SK-N-SH treated with all-trans-retinoic acid at 6 μM for 48 hours (cell line): Measurements from ENCODE around the gene NDUFS3.

Experiments
- CSDC2 ChIP-seq: fragments of 250-450 bp; sonication (Bioruptor Pico); IDR thresholded peaks from 2 replicates; pipeline ENCODE4 v1.5.0; 2020; ENCODE audit warnings: mild to moderate bottlenecking, moderate library complexity
- ISL1 ChIP-seq: fragments of 250-450 bp; sonication (Bioruptor Pico); IDR thresholded peaks from 2 replicates; pipeline ENCODE4 v2.1.2; 2022; ENCODE audit warnings: mild to moderate bottlenecking, moderate library complexity
- SNAI2 ChIP-seq: fragments of 250-450 bp; sonication (Bioruptor Pico); IDR thresholded peaks from 2 replicates; pipeline ENCODE4 v1.5.0; 2020; ENCODE audit warnings: mild to moderate bottlenecking, moderate library complexity
- TF ChIP-seq, protein P1 (sequence below): fragments of 250-450 bp; sonication (Bioruptor Pico); IDR thresholded peaks from 2 replicates; pipeline ENCODE4 v1.5.1; 2020; ENCODE audit warnings: low read depth, mild to moderate bottlenecking, moderate library complexity
- TF ChIP-seq, protein P2 (sequence below): fragments of 250-450 bp; sonication (Bioruptor Pico); IDR thresholded peaks from 2 replicates; pipeline ENCODE4 v1.8.0; 2020; ENCODE audit warnings: mild to moderate bottlenecking, moderate library complexity, borderline replicate concordance

DNA sequence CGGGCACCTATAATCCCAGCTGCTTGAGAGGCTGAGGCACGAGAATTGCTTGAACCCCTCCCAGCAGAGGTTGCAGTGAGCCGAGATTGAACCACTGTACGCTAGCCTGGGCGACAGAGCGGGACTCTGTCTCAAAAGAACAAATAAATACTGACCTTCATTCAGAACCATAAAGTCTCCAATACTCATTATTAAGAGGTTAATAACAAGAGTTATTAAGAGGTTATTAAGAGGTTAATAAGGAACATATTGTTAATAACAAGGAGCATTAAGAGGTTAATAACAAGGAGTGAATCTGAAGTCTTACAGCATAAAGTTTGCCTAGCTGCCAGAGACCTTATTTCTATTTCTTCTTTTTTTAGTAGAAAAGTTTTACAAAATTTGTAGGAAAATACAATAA, 33.6 kb upstream of the NDUFS3 start:
- TF ChIP-seq SNAI2 (CRISPR knock-in tag) (no peak), CSDC2 (CRISPR knock-in tag) (no peak), ISL1 (CRISPR knock-in tag) (no peak)
- TF ChIP-seq, protein P1, sequence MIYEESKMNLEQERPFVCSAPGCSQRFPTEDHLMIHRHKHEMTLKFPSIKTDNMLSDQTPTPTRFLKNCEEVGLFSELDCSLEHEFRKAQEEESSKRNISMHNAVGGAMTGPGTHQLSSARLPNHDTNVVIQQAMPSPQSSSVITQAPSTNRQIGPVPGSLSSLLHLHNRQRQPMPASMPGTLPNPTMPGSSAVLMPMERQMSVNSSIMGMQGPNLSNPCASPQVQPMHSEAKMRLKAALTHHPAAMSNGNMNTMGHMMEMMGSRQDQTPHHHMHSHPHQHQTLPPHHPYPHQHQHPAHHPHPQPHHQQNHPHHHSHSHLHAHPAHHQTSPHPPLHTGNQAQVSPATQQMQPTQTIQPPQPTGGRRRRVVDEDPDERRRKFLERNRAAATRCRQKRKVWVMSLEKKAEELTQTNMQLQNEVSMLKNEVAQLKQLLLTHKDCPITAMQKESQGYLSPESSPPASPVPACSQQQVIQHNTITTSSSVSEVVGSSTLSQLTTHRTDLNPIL, result no peak
- TF ChIP-seq, protein P2, sequence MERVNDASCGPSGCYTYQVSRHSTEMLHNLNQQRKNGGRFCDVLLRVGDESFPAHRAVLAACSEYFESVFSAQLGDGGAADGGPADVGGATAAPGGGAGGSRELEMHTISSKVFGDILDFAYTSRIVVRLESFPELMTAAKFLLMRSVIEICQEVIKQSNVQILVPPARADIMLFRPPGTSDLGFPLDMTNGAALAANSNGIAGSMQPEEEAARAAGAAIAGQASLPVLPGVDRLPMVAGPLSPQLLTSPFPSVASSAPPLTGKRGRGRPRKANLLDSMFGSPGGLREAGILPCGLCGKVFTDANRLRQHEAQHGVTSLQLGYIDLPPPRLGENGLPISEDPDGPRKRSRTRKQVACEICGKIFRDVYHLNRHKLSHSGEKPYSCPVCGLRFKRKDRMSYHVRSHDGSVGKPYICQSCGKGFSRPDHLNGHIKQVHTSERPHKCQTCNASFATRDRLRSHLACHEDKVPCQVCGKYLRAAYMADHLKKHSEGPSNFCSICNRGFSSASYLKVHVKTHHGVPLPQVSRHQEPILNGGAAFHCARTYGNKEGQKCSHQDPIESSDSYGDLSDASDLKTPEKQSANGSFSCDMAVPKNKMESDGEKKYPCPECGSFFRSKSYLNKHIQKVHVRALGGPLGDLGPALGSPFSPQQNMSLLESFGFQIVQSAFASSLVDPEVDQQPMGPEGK, result no peak
